Hair follicle dermal papilla cell (primary cell): ENCODE results near the gene ACHE. TPM values are rescaled to one million over a fixed set of nuclear protein-coding genes. Genes with fewer than 3 reads are reported as not detected.

Source experiments
- small RNA-seq: library from RNA; depleted of rRNA; stranded (forward); fragments of <200 nt; gene quantifications from one replicate; pipeline ENCODE3, GENCODE V24; 2012
- total RNA-seq: library from RNA; depleted of rRNA; stranded (reverse); fragments of >200 nt; gene quantifications from 2 replicates; pipeline ENCODE4 v1.2.3, GENCODE V29; 2012

Gene ACHE
- total RNA-seq: 0.49 TPM in 2 replicates

DNA sequence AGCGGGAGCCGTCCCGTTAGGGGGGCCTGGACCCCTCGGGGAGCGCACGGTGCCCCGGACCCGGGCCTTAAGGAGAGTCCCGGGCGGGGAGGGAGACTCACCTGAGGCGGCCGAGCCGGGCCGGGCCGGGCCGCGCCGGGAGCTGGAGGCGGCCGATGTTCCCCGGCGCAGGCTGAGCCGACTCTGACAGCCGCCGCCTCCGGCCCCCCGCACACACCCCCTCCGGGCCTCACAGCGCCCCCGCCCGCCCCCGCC is at the start of gene ACHE:
Gene ACHE (minus strand): TSS at position 188 of the 255 bp plus-strand sequence. CDS start 1,656 bp downstream, outside the sequence.

DNA sequence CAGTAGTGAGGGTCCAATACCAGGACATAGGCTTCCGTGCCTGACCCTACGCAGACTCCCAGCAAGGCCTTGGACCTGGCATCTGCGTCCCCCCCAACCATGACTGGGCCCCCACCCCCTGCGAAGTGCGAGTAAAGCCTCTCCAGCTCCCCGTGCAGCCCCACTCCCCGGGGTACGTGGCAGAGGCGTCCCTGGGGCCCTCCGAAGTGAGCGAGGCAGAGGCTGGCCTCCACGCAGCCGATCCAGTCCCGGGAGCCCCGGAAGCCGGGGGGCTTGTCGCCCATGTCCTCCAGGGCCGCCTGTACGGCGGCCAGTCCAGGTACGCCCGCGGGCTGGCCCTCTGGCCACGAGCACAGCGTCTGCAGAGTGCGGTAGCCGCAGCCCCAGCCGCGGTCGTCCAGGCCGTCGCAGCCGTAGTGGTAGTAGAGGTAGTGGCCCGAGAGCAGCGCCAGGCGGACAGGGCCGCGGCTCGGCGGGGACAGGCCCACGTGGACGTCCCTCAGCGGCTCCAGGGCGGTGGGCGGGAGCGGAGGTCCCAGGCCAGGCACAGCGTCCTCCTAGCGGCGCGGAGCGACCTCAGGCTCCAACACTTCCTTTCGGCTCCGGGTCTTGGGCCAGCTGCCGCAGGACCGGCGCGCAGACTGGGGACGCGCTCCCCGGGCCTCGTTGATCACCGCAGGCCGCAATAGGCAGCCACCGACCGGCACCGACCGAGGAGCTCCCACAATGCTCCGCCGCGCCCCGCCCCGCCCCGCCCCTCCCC is 6.5 kb downstream of the ACHE start, which contains the start of gene UFSP1:
Gene UFSP1 (minus strand): TSS at position 728 of the 763 bp plus-strand sequence. CDS start 444 bp downstream, at position 284.

DNA sequence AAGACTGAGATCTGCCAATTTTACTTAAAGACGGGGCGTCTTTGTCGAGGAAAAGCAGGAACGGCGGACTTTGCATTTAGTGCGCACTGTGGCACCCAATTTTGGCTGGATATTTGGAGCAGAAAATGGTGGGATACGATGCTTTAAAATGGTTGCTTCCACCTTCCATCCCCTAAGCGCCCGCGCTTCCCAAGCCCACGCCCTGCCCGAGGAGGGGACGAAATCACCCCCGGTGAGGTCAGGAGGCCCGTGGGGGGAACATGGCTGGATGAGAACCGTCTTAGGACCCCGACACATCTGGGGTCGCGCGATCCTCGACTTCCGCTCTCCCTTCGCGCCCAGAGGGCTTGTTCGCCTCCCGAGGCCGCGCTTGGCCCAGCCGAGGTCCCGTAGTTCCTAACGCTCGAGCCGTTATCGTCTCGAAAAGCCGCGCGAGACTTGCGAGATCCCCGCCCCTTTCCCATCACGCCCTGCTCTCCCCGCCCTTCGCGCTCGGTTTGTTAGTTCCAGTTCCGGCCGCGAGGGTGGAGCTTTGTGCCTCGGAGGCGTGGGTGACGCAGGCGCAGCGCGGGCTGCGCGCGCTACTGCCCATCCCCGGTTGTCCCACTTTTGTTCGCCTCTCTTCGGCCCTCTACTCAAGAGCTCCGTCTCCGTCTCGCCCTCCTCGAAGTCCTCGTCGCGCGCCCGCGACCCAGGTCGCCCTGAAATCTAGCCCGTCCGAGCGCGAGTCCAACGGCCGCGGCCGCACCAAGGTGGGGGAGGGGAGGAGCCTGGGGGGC is 20.9 kb downstream of the ACHE start, which contains the start of gene SRRT:
Gene SRRT (plus strand): TSS at position 527 of the 779 bp plus-strand sequence. CDS start 488 bp downstream, outside the sequence.

DNA sequence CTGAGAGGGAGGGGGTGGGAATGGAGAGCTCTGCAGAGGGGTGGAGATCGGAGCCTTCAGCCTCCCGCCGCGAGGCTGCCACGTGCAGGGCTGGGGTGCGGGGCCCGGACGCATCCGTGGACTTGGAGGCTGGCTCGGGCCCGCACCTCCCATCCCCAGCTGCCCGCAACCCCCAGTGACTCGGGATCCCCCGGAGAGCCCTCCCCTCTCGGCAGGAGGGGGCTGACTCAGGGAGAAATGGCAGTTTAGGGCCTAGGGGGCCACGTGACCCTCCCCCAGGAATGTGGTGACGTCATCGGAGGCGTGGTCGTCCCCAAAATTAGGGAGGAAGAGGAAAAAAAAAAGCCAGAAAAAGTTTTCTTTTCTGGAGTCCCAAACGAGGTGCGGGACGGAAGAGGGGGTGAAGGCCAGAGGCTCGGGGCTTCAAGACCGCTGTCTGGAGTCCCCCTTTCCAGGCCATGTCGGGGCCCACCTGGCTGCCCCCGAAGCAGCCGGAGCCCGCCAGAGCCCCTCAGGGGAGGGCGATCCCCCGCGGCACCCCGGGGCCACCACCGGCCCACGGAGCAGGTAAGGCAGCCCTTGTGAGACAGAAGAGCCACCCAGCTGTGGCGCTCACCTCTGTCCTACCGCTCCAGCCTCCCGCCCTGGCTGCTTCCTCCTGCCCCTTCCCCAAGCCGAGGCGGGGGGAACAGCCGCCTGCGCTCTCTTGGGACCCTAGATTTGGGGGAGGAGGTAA is 28.5 kb downstream of the ACHE start, which contains the start of gene TRIP6:
Gene TRIP6 (plus strand): TSS at position 348 of the 736 bp plus-strand sequence. CDS start 111 bp downstream, at position 459.

DNA sequence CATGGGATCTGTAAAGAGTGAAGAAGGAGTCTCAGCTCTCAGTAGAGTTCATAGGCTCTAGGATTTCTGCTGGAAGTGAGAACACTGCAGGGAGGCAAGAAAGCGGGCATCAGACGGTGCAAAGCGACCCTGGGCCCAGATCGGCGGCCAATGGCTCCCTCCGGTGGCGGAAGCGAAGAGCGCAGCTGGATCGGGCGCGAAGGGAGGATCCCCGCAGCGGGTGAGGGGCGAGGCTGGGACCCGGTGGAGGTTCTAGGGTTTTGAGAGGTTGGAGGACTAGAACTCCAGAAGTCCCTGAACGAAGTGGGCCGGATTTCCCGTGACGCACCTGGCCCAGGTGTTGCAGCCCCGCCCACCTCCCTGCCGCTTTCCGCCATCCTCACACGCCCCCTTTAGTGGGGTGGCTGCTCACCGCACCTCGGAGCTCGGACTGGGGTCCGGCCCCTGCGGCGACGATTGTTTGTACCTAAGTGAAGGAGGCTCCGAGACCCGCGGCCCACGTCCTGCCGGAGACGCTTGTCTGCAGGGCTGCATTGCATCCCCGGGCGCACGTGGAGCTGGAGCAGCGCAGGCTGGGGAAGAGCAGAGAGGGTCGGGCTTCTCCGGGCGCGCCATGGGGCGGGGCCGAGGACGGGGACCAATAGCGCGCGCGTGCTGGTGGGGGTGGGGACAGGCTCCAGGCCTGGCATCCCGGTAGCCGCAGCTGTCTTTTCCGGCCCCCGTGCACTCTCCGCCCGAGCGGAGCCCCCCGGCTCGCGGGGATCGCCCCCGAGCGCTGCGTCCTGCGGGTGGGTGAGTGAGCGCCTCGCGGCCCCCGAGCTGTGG is 43.4 kb downstream of the ACHE start, which contains the start of gene SLC12A9:
Gene SLC12A9 (plus strand): TSS at position 666 of the 825 bp plus-strand sequence. CDS start 1,485 bp downstream, outside the sequence.

Small RNA genes within 50 kb of the gene (small RNA-seq; reads per million reads assigned to genes)
- gene RN7SL549P: not detected
- gene RPS29P15: not detected

Other genes starting within 250 kb of the ACHE start
- not detected in 2 replicates for gene ACTL6B, start 239.4 kb downstream of the ACHE start, total RNA-seq
- 108 and 144 TPM in 2 replicates for gene GNB2, start 222.1 kb downstream of the ACHE start, total RNA-seq
- gene GIGYF1, start 201.6 kb downstream of the ACHE start, total RNA-seq: 22.8 and 26.9 TPM in 2 replicates
- 23.5 and 23.7 TPM in 2 replicates for gene POP7, start 189.8 kb downstream of the ACHE start, total RNA-seq
- not detected in 2 replicates for gene EPO, start 175.4 kb downstream of the ACHE start, total RNA-seq
- not detected in 2 replicates for gene ZAN, start 162.3 kb downstream of the ACHE start, total RNA-seq
- 111 and 120 TPM in 2 replicates for gene EPHB4, start 68.4 kb downstream of the ACHE start, total RNA-seq
- 29.4 and 30.2 TPM in 2 replicates for gene SLC12A9, start 43.2 kb downstream of the ACHE start, total RNA-seq
- gene TRIP6, start 28.5 kb downstream of the ACHE start, total RNA-seq: 139 and 186 TPM in 2 replicates
- gene SRRT, start 20.8 kb downstream of the ACHE start, total RNA-seq: 39.8 and 50.5 TPM in 2 replicates
- 7.9 and 9.2 TPM in 2 replicates for gene UFSP1, start 6.2 kb downstream of the ACHE start, total RNA-seq
- not detected in 2 replicates for gene MUC3A, start 53.6 kb upstream of the ACHE start, total RNA-seq
- gene MUC12, start 73.7 kb upstream of the ACHE start, total RNA-seq: under 0.01 TPM in 1 of 2 replicates, not detected in the other
- not detected in 2 replicates for gene MUC17, start 124.2 kb upstream of the ACHE start, total RNA-seq
- gene TRIM56, start 189.6 kb upstream of the ACHE start, total RNA-seq: 20.4 and 25.3 TPM in 2 replicates
- gene SERPINE1, start 231.2 kb upstream of the ACHE start, total RNA-seq: 290 and 467 TPM in 2 replicates